Fibroblast of skin of left biceps (primary cell): ENCODE measurements around the gene PCDHGB1.
A peak's percentile ranks its signal among the peaks of the same experiment; 100 is the strongest.
"Not testable (repeated sequence)": the region's sequence is repeated elsewhere in the genome, so short reads cannot be mapped to it uniquely, and the experiment has no call there.

Source experiments
- DNase-seq, 2 experiments: peaks; one replicate each; pipeline ENCODE4 v3.0.0-alpha.2; 2013; ENCODE audit warnings: low read depth in 2 of 2

The PCDHGB1 gene

GRCh38 chr5:141349917-141350619 is at the start of gene PCDHGB1:
PCDHGB1 (plus strand) TSS chr5:141350099; CDS start chr5:141350261, 162 bp downstream.
- DNase-seq, result no peak

GRCh38 chr5:141303756-141304155 is 46.1 kb upstream of the PCDHGB1 start, which contains the start of gene SLC25A2:
SLC25A2 (minus strand) TSS chr5:141304049; CDS start chr5:141303865, 184 bp downstream.
- DNase-seq, result no peak

- no peak for DNase-seq
Measured at GRCh38 chr5:141306630-141307029, 43.3 kb upstream of the PCDHGB1 start.

DNA sequence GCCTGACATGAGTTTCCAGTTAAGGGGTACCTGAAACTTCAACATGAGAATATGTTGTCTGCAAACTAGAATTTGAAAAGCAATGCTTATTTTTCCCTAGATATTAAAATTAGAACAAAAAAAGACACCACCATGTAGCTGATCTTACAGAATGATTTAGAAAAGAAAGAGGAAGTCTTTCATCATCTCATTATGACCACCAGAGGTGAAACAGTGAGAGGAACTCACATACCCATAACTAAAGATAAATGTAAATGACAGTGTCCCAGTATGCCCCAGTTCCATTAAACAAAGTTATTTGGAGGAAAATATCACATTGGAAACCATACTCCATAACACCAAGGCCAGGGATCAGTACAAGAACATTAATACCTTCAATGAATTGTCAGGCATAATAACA is 36.2 kb upstream of the PCDHGB1 start:
- DNase-seq, result no peak

DNA sequence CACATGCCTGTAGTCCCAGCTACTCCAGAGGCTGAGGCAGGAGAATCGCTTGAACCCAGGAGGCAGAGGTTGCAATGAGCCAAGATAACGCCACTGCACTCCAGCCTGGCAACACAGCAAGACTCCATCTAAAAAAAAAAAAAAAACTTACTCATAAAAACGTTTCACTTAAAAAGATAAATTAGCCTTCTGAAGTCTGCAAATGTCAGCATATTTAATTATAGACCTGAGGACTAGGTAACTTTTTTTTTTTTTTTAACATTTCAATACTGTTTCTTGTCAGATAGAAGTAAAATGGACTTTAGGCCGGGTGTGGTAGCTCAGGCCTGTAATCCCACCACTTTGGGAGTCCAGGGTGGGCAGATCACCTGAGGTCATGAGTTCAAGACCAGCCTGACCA is 32.9 kb upstream of the PCDHGB1 start:
- not testable (repeated sequence) for DNase-seq

DNA sequence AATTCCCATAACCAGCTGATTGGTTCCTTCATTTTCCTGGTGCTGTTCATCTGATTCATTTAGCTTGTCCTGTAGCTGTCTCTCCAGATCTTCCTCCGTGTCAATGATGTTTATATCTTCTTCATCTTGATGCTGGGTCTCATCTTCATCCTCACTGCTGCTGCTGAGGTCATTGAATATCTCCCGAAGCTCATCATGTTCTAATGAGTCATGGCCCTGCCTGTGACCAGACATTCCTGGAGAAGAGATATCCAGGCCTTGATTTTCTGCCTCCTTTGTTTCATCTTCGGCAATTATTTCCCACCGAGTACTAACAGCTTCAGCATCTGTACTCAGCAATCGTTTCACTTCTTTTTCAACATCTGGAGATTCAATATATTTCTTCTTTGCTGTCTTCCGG is 30.7 kb upstream of the PCDHGB1 start:
- DNase-seq, result no peak

DNA sequence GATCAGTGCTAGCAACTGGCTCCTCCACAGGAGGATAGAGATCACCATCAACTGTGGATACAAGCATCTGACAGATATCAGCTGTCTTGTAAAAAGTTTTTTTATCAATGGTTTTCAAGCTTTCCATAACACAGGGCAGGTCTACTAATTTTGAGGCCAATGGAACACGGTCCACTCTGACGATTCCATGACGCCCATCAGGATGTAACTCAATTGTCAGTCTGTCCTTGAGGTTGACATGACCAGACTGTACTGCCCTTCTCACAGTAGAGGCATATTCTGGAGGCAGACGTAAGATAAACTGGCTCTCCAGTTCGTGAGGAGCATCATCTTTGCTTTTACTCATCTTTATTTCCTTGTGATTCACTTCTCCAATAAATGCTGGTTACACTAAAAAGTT is 30.2 kb upstream of the PCDHGB1 start:
- no peak for DNase-seq

GRCh38 chr5:141320225-141321169 is 29.4 kb upstream of the PCDHGB1 start, which contains the start of gene TAF7:
TAF7 (minus strand) TSS chr5:141320784; CDS start chr5:141320044, 740 bp downstream.
- peak; percentile 79 to 81 for DNase-seq

- no peak for DNase-seq
Measured at GRCh38 chr5:141322261-141322660, 27.6 kb upstream of the PCDHGB1 start.

DNA sequence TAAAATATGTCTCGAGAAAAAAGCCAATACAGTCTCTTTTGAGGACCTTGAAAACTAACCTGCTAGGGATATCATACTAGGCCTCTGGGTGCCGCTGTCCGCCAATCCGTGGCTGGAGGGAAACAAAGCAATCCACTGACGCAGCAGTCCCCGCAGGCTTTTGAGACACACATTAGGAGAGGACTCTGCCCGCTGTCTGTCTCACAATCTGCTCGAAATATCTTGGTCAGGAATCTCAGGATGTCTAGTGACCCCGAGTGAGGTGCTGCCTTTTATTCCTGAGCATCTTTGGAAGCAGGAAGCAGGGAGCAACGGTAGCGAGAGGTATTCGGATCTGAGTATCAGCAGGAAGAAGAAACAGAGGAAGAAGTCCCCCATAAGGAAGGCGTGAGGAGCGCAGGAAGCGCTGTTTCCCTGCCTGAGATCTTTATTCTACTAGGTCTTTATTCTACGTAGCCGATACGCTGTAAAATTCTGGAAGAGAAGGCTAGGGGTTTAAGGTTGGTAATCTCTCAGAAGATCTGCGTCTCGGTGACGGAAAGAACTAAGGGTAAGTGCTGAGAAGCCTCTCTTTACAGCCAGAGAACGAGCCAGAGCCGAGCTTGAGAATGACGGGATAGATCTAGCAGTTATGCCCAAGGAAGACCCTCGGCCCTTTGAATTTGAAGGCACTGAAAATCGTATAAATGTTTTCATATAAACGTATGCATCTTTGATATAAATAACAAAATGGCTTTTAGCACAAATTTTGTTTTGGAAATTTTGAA is 23.6 kb upstream of the PCDHGB1 start:
- DNase-seq, result no peak

DNA sequence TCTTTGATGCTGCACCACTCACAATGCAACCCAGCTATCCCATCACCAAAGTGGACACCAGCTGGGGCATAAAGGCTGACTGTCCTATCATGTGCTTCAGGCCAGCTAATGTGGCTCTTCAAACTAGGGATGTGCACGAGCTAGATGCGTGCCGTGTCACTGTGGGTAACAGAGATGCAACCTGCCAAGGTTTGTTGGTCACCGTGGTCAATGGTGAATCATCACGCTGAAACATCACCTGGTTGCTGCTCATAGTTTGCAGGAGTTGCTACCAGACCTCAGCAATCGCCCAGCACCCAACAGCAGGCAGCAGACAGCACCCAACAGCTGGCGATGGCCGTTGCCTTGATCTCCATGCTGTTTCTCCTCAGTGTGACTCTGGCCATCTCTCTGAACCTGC is 21.7 kb upstream of the PCDHGB1 start:
- DNase-seq, result no peak

DNA sequence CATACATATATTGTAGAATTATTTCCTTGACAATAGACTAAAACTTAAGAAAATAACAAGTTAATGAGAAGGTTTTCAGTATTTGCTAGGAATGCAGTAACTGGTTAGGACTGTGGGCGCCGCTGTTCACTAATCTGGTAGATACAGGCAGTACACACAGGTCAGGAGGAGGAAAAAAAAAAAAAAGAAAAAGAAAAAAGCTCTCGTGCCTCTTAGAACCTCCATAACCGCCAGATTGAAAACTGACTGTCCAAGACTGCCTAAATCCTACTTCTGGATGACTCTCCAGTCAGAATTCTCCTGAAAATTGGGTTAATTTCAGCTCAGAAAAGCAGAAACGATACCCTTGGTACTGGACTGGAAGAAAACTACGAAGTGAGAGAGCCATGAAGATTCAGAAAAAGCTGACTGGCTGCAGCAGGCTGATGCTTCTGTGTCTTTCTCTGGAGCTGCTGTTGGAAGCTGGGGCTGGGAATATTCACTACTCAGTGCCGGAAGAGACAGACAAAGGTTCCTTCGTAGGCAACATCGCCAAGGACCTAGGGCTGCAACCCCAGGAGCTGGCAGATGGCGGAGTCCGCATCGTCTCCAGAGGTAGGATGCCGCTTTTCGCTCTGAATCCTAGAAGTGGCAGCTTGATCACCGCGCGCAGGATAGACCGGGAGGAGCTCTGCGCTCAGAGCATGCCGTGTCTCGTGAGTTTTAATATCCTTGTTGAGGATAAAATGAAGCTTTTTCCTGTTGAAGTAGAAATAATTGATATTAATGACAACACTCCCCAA is 19.4 kb upstream of the PCDHGB1 start, which contains the start of gene PCDHGA1:
Gene PCDHGA1, plus strand, starts transcription at position 216 of the 782 bp plus-strand sequence.
- no peak for DNase-seq

- DNase-seq, result not testable (repeated sequence)
Measured at GRCh38 chr5:141332571-141332970, 17.3 kb upstream of the PCDHGB1 start.

DNA sequence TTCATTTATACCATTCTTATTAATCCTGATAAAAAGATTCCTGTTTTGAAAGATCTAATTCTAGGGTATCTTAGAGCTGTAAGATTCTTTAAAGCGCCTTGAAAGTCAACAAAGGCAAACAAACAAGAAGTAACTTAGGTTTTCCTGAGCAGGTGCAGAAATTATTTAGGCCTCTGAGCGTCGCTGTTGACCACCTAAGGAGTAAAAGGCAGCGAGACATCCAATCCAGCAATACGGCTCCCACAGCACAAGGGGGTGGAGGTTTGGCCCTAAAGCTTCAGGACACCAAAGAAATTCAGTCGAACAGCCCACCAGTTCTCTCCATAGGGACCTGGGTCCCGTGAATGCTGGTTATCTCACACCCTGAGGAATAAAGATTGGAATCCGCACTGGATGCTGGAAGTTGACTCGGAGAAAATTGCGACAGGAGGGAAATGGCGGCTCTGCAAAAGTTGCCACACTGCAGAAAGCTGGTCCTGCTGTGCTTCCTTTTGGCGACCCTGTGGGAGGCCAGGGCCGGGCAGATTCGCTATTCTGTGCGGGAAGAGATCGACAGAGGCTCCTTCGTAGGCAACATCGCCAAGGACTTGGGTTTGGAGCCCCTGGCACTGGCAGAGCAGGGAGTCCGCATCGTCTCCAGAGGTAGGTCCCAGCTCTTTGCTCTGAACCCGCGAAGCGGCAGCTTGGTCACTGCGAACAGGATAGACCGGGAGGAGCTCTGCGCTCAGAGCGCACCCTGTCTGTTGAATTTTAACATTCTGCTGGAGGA is 11.2 kb upstream of the PCDHGB1 start, which contains the start of gene PCDHGA2:
Gene PCDHGA2, plus strand, starts transcription at position 223 of the 769 bp plus-strand sequence.
- DNase-seq, result no peak

DNA sequence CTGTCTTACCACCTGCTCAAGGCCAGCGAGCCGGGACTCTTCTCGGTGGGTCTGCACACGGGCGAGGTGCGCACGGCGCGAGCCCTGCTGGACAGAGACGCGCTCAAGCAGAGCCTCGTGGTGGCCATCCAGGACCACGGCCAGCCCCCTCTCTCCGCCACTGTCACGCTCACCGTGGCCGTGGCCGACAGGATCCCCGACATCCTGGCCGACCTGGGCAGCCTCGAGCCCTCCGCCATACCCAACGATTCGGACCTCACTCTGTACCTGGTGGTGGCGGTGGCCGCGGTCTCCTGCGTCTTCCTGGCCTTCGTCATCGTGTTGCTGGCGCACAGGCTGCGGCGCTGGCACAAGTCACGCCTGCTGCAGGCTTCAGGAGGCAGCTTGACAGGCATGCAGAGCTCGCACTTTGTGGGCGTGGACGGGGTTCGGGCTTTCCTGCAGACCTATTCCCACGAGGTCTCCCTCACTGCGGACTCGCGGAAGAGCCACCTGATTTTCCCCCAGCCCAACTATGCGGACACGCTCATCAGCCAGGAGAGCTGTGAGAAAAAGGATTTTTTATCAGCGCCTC is 9.0 kb upstream of the PCDHGB1 start:
- DNase-seq, result not testable (repeated sequence)

- no peak for DNase-seq
Measured at GRCh38 chr5:141342773-141343172, 7.1 kb upstream of the PCDHGB1 start.

DNA sequence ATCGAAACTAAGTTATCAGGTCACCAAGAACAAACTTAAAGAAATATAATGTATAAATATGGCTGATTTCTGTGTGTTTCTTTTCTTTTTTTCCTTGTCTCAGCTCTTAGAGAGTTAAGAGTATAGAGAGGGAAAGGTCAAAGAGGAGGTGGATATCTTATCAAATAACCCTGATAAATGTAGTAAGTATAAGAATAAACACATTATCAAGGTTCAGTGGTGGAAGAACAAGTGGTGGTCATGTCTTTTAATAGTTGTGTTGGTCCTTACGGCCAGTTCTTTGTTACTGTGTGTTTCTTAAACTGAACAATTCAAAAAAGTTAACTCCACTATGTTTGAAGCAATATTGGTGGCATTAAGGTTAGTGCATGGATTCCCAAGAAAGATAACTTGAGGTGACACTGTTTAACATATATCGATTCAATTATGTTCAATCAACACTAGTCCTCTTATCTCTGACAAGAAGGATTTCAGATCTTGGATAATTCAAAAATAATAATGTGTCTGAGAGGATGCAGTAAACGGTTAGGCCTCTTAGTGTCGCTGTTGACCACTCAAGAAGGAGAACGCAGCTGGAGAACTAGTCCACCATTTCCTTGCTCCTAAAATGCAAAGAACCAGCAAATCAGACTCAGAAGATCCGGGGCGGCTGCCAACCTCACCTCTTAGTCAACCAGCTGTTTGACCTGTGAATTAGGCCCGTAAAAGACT is 6.5 kb upstream of the PCDHGB1 start, which contains the start of gene PCDHGA3:
Gene PCDHGA3, plus strand, starts transcription at position 588 of the 711 bp plus-strand sequence. CDS start 205 bp downstream, outside the sequence.
- no peak for DNase-seq

DNA sequence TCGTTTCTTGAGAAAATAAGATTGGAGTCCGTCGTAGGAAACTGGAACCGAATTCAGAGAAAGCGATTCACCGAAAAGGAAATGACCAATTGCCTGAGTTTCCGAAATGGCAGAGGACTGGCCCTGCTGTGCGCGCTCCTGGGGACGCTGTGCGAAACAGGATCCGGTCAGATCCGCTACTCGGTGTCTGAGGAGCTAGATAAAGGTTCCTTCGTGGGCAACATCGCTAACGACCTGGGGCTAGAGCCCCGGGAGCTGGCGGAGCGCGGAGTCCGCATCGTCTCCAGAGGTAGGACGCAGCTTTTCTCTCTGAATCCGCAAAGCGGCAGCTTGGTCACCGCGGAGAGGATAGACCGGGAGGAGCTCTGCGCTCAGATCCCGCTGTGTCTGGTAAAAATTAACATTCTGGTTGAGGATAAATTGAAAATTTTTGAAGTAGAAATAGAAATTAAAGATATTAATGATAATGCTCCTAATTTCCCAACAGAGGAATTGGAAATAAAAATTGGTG is 5.9 kb upstream of the PCDHGB1 start:
- no peak for DNase-seq

- no peak for DNase-seq
Measured at GRCh38 chr5:141345327-141345726, 4.6 kb upstream of the PCDHGB1 start.
